Measurements from ENCODE around the gene PCBP4.

Gene PCBP4

GRCh38 chr3:51983578-51984268 is 16.5 kb upstream of the PCBP4 start:
- H3K4me3 ChIP-seq (ENCODE audit: low read depth, low read length) = peak overlapping the region; percentile 64
- no peak for TF ChIP-seq CTCF (IDR thresholded peaks at IDR 0.05; ENCODE audit: low read depth, low read length)

GRCh38 chr3:51982838-51983577 is 15.8 kb upstream of the PCBP4 start, which contains the start of gene ACY1:
Gene ACY1 (plus strand): TSS chr3:51983535. CDS start chr3:51984065, 530 bp downstream.
- peak within 1 kb of the TSS; percentile 64 for H3K4me3 ChIP-seq (ENCODE audit: low read depth, low read length)
- TF ChIP-seq CTCF (IDR thresholded peaks at IDR 0.05; ENCODE audit: low read depth, low read length) = no peak

- TF ChIP-seq CTCF (IDR thresholded peaks at IDR 0.05; ENCODE audit: low read depth, low read length) = peak; percentile 41; the same call in 1 of the 2 replicates
Measured at GRCh38 chr3:51982352-51982837, 15.1 kb upstream of the PCBP4 start.

GRCh38 chr3:51980253-51980652 is 13.0 kb upstream of the PCBP4 start:
- no peak overlapping the region for H3K4me3 ChIP-seq (ENCODE audit: low read depth, low read length)
- TF ChIP-seq CTCF (IDR thresholded peaks at IDR 0.05; ENCODE audit: low read depth, low read length) = no peak

More at GRCh38 chr3:51982352-51982837, 15.1 kb upstream of the PCBP4 start:
- peak overlapping the region; percentile 64 for H3K4me3 ChIP-seq (ENCODE audit: low read depth, low read length)

GRCh38 chr3:51978143-51978502 is 10.9 kb upstream of the PCBP4 start:
- no peak overlapping the region for H3K4me3 ChIP-seq (ENCODE audit: low read depth, low read length)
- TF ChIP-seq CTCF (IDR thresholded peaks at IDR 0.05; ENCODE audit: low read depth, low read length) = no peak

GRCh38 chr3:51977446-51978142 is 10.3 kb upstream of the PCBP4 start:
- no peak overlapping the region for H3K4me3 ChIP-seq (ENCODE audit: low read depth, low read length)
- TF ChIP-seq CTCF (IDR thresholded peaks at IDR 0.05; ENCODE audit: low read depth, low read length) = no peak
